Measurements from ENCODE around the gene KHSRP. TPM values are rescaled to one million over a fixed set of nuclear protein-coding genes. Genes with fewer than 3 reads are reported as not detected.
"Not testable (repeated sequence)": the region's sequence is repeated elsewhere in the genome, so short reads cannot be mapped to it uniquely, and the experiment has no call there.

The KHSRP gene
- total RNA-seq, 6 experiments from 2014 or later: 259 to 312 (median 301) TPM

GRCh38 chr19:6409346-6409745 is 15.3 kb downstream of the KHSRP start:
- no peaks in the 10 kb centered on the region for H3K4me1 Mint-ChIP-seq (ENCODE audit: low read depth)
- no peaks in the 10 kb centered on the region for H3K9me3 Mint-ChIP-seq
- no peaks in the 10 kb centered on the region for H3K36me3 Mint-ChIP-seq (ENCODE audit: low read depth)
- H3K27me3 Mint-ChIP-seq (ENCODE audit: insufficient read depth): no peaks in the 10 kb centered on the region
- no peak overlapping the region for H3K4me3 Mint-ChIP-seq
- no peak for DNase-seq
- H3K27ac Mint-ChIP-seq: no peak overlapping the region
- TF ChIP-seq, protein P1, sequence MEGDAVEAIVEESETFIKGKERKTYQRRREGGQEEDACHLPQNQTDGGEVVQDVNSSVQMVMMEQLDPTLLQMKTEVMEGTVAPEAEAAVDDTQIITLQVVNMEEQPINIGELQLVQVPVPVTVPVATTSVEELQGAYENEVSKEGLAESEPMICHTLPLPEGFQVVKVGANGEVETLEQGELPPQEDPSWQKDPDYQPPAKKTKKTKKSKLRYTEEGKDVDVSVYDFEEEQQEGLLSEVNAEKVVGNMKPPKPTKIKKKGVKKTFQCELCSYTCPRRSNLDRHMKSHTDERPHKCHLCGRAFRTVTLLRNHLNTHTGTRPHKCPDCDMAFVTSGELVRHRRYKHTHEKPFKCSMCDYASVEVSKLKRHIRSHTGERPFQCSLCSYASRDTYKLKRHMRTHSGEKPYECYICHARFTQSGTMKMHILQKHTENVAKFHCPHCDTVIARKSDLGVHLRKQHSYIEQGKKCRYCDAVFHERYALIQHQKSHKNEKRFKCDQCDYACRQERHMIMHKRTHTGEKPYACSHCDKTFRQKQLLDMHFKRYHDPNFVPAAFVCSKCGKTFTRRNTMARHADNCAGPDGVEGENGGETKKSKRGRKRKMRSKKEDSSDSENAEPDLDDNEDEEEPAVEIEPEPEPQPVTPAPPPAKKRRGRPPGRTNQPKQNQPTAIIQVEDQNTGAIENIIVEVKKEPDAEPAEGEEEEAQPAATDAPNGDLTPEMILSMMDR (IDR thresholded peaks at IDR 0.05): no peak

GRCh38 chr19:6406401-6406800 is 18.2 kb downstream of the KHSRP start:
- H3K4me3 Mint-ChIP-seq: no peak overlapping the region
- no peak for DNase-seq
- no peaks in the 10 kb centered on the region for H3K4me1 Mint-ChIP-seq (ENCODE audit: low read depth)
- H3K27me3 Mint-ChIP-seq (ENCODE audit: insufficient read depth): peaks cover 1% of the 10 kb centered on the region; the same call in 1 of the 2 replicates
- H3K36me3 Mint-ChIP-seq (ENCODE audit: low read depth): no peaks in the 10 kb centered on the region
- H3K27ac Mint-ChIP-seq: no peak overlapping the region
- TF ChIP-seq, protein P1 (IDR thresholded peaks at IDR 0.05): no peak
- no peaks in the 10 kb centered on the region for H3K9me3 Mint-ChIP-seq

GRCh38 chr19:6402837-6403608 is 21.6 kb downstream of the KHSRP start:
- H3K27ac Mint-ChIP-seq: no peak overlapping the region

GRCh38 chr19:6402058-6402457 is 22.6 kb downstream of the KHSRP start:
- no peaks in the 10 kb centered on the region for H3K4me1 Mint-ChIP-seq (ENCODE audit: low read depth)
- H3K4me3 Mint-ChIP-seq: no peak overlapping the region
- TF ChIP-seq, protein P1 (IDR thresholded peaks at IDR 0.05): no peak
- peaks cover 1% of the 10 kb centered on the region for H3K27me3 Mint-ChIP-seq (ENCODE audit: insufficient read depth)
- no peaks in the 10 kb centered on the region for H3K36me3 Mint-ChIP-seq (ENCODE audit: low read depth)
- H3K9me3 Mint-ChIP-seq: no peaks in the 10 kb centered on the region
- no peak overlapping the region for H3K27ac Mint-ChIP-seq
- no peak for DNase-seq

More at GRCh38 chr19:6402837-6403608, 21.6 kb downstream of the KHSRP start:
- TF ChIP-seq, protein P1 (IDR thresholded peaks at IDR 0.05): no peak
- DNase-seq: peak; percentile 44
- no peaks in the 10 kb centered on the region for H3K36me3 Mint-ChIP-seq (ENCODE audit: low read depth)
- H3K4me3 Mint-ChIP-seq: no peak overlapping the region
- H3K9me3 Mint-ChIP-seq: no peaks in the 10 kb centered on the region
- peaks cover 1% of the 10 kb centered on the region for H3K27me3 Mint-ChIP-seq (ENCODE audit: insufficient read depth)
- H3K4me1 Mint-ChIP-seq (ENCODE audit: low read depth): no peaks in the 10 kb centered on the region

DNA sequence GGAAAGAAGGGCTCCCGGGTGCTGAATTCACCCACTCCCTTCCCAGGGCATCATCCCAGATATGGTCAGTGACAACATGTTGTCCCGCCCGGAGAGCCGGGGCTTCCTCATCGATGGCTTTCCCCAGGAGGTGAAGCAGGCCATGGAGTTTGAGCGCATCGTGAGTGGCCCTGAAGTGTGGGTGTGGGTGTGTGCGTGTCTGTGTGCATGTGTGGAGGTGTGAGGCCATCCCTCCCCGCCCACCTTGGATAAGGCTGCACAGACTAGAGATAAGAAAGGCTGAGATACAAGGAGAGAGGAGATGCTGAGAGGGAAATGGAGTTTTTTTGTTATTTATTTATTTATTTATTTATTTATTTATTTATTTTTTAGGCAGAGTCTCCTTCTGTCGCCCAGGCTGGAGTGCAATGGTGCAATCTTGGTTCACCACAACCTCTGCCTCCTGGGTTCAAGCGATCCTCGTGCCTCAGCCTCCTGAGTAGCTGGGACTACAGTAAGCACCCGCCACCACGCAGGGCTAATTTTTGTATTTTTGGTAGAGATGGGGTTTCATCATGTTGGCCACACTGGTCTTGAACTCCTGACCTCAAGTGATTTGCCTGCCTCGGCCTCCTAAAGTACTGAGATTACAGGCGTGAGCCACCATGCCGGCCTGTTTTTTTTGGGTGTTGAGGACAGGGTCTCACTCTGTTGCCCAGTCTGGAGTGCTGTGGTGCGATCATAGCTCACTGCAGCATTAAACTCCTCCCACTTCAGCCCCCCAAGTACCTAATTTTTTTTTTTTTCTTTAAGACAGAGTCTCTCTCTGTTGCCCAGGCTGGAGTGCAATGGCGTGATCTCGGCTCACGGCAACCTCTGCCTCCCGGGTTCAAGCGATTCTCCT is 24.3 kb downstream of the KHSRP start:
- not testable (repeated sequence) for H3K36me3 Mint-ChIP-seq (ENCODE audit: low read depth); H3K27ac Mint-ChIP-seq; H3K9me3 Mint-ChIP-seq; H3K4me1 Mint-ChIP-seq (ENCODE audit: low read depth); H3K27me3 Mint-ChIP-seq (ENCODE audit: insufficient read depth); DNase-seq; H3K4me3 Mint-ChIP-seq

DNA sequence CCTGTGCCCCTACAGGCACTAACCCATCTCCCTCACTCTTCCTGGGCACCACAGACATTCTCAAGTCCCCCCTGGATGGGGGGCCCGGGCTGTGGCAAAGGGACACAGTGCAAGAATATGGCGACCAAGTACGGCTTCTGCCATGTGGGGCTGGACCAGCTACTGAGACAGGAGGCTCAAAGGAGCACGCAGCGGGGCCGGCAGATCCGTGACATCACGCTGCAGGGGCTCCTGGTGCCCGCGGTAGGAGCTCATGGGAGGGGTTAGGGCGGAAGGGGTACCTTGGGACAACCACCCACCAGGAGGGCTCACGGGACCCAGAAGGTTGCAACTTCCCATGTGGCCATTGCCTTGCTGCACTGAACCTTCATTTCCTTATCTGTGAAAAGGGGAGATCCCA is 28.3 kb downstream of the KHSRP start:
- no peak overlapping the region for H3K27ac Mint-ChIP-seq
- no peak overlapping the region for H3K4me3 Mint-ChIP-seq
- peaks cover 14% of the 10 kb centered on the region for H3K36me3 Mint-ChIP-seq (ENCODE audit: low read depth)
- TF ChIP-seq, protein P1 (IDR thresholded peaks at IDR 0.05): no peak
- H3K27me3 Mint-ChIP-seq (ENCODE audit: insufficient read depth): peaks cover 7% of the 10 kb centered on the region; the same call in 1 of the 2 replicates
- DNase-seq: no peak
- no peaks in the 10 kb centered on the region for H3K9me3 Mint-ChIP-seq
- H3K4me1 Mint-ChIP-seq (ENCODE audit: low read depth): peaks cover 17% of the 10 kb centered on the region

All from HFFc6 (cell line).